ENCODE measurements around the gene IGF2R. TPM values are rescaled to one million over a fixed set of nuclear protein-coding genes. Genes with fewer than 3 reads are reported as not detected.

The IGF2R gene
- polyA plus RNA-seq, 1 donor (not counting 4 experiments of a cell fraction or from before 2014, with no cell fraction given), result 40.9 TPM

GRCh38 chr6:160128879-160129516 is 160.1 kb downstream of the IGF2R start:
- no peaks in the 10 kb centered on the region for H3K9me1 ChIP-seq (ENCODE audit: control insufficient read depth, extremely low read depth, insufficient read depth, low read length)
- no peaks in the 10 kb centered on the region for H3K79me2 ChIP-seq (ENCODE audit: control insufficient read depth, insufficient read depth, low read length)
- dilution Hi-C loops (cut with MboI; ENCODE audit: extremely low pct_ligation_motif_present, low sequenced_read_pairs), result no loop called here
- TF ChIP-seq EZH2 (IDR thresholded peaks at IDR 0.05; ENCODE audit: low read length) (no peak), CTCF (optimal IDR thresholded peaks at IDR 0.05 in 1 of 3, IDR thresholded peaks at IDR 0.05 in 1 of 3, conservative IDR thresholded peaks at IDR 0.05 in 1 of 3; ENCODE audit: extremely low read depth in 1 of 3, insufficient read depth in 2 of 3, low read length in 3 of 3) (no peak)
- no peak overlapping the region for H3K4me2 ChIP-seq (ENCODE audit: control insufficient read depth, extremely low read depth, insufficient read depth, low read depth, low read length)
- H3K4me1 ChIP-seq (ENCODE audit: control insufficient read depth, extremely low read depth, insufficient read depth, low read length), result no peaks in the 10 kb centered on the region
- DNase-seq (ENCODE audit: low read depth, low spot score) (no peak), FAIRE-seq (no peak)
- no peak overlapping the region for H2AFZ ChIP-seq (ENCODE audit: control insufficient read depth, low read length)
- H3K9me3 ChIP-seq (ENCODE audit: control insufficient read depth, low read depth, low read length), result no peaks in the 10 kb centered on the region
- H3K27ac ChIP-seq (ENCODE audit: control insufficient read depth, insufficient read depth, low read length), result no peak overlapping the region
- no peaks in the 10 kb centered on the region for H4K20me1 ChIP-seq (ENCODE audit: control insufficient read depth, extremely low read depth, insufficient read depth, low read length)
- H3K4me3 ChIP-seq (ENCODE audit: control insufficient read depth in 2 of 3, extremely low read depth in 1 of 3, insufficient read depth in 2 of 3, low read depth in 1 of 3, low read length in 3 of 3), result no peak overlapping the region
- no peak overlapping the region for H3K9ac ChIP-seq (ENCODE audit: control insufficient read depth, extremely low read depth, insufficient read depth, low read length)
- H3K27me3 ChIP-seq (ENCODE audit: control insufficient read depth, extremely low read depth, insufficient read depth, low read length), result no peaks in the 10 kb centered on the region
- H3K36me3 ChIP-seq (ENCODE audit: control insufficient read depth in 2 of 2, extremely low read depth in 1 of 2, insufficient read depth in 2 of 2, low read length in 2 of 2), result peaks cover 0 to under 1% of the 10 kb centered on the region in 2 experiments

- Histone ChIP-seq H3K79me2 (ENCODE audit: control insufficient read depth, insufficient read depth, low read length) (no peaks in the 10 kb centered on the region), H3K4me3 (ENCODE audit: control insufficient read depth in 2 of 3, extremely low read depth in 1 of 3, insufficient read depth in 2 of 3, low read depth in 1 of 3, low read length in 3 of 3) (no peak overlapping the region), H3K9ac (ENCODE audit: control insufficient read depth, extremely low read depth, insufficient read depth, low read length) (no peak overlapping the region), H3K27me3 (ENCODE audit: control insufficient read depth, extremely low read depth, insufficient read depth, low read length) (no peaks in the 10 kb centered on the region), H3K4me2 (ENCODE audit: control insufficient read depth, extremely low read depth, insufficient read depth, low read depth, low read length) (no peak overlapping the region), H3K36me3 (ENCODE audit: control insufficient read depth in 2 of 2, extremely low read depth in 1 of 2, insufficient read depth in 2 of 2, low read length in 2 of 2) (peaks cover 0 to 4% of the 10 kb centered on the region in 2 experiments), H2AFZ (ENCODE audit: control insufficient read depth, low read length) (no peak overlapping the region), H3K4me1 (ENCODE audit: control insufficient read depth, extremely low read depth, insufficient read depth, low read length) (no peaks in the 10 kb centered on the region), H3K9me3 (ENCODE audit: control insufficient read depth, low read depth, low read length) (no peaks in the 10 kb centered on the region), H4K20me1 (ENCODE audit: control insufficient read depth, extremely low read depth, insufficient read depth, low read length) (no peaks in the 10 kb centered on the region), H3K27ac (ENCODE audit: control insufficient read depth, insufficient read depth, low read length) (no peak overlapping the region), H3K9me1 (ENCODE audit: control insufficient read depth, extremely low read depth, insufficient read depth, low read length) (no peaks in the 10 kb centered on the region)
- no peak for DNase-seq (ENCODE audit: low read depth, low spot score)
- TF ChIP-seq CTCF (optimal IDR thresholded peaks at IDR 0.05 in 1 of 3, IDR thresholded peaks at IDR 0.05 in 1 of 3, conservative IDR thresholded peaks at IDR 0.05 in 1 of 3; ENCODE audit: extremely low read depth in 1 of 3, insufficient read depth in 2 of 3, low read length in 3 of 3) (no peak), EZH2 (IDR thresholded peaks at IDR 0.05; ENCODE audit: low read length) (no peak)
- dilution Hi-C loops (cut with MboI; ENCODE audit: extremely low pct_ligation_motif_present, low sequenced_read_pairs), result no loop called here
- FAIRE-seq, result no peak
These were observed 161.2 kb downstream of the IGF2R start for GRCh38 chr6:160129881-160130615.

All from keratinocyte (primary cell).